Measurements from ENCODE around the gene CYFIP2. TPM values are rescaled to one million over a fixed set of nuclear protein-coding genes. Genes with fewer than 3 reads are reported as not detected.

CYFIP2 gene
- total and polyA plus RNA-seq, 2 of the 13 experiments (the other 11 are each of a cell fraction or from before 2014, with no cell fraction given): 22.6 to 30.3 TPM

GRCh38 chr5:157290981-157291711, 25.2 kb downstream of the CYFIP2 start:
- Histone ChIP-seq H3K79me2 (ENCODE audit: insufficient read depth, low read length) (no peaks in the 10 kb centered on the region), H3K4me1 (ENCODE audit: insufficient read depth, low read length) (peaks cover 67% of the 10 kb centered on the region), H3K4me2 (ENCODE audit: low read depth, low read length) (peak overlapping the region; percentile 54), H2AFZ (ENCODE audit: low read length) (no peak overlapping the region), H3K9me3 (ENCODE audit: low read length) (no peaks in the 10 kb centered on the region), H3K9ac (ENCODE audit: insufficient read depth, low read depth, low read length) (peak overlapping the region; percentile 31; the same call in 1 of the 2 replicates), H3K4me3 (replicated peaks in 1 of 3; ENCODE audit: insufficient read depth in 1 of 3, low read depth in 2 of 3, low read length in 3 of 3) (no peak overlapping the region; a peak in 1 of 6 replicates), H3K27ac (ENCODE audit: extremely low read length, insufficient read depth, low read length) (peak overlapping the region; percentile 73), H3K27me3 (ENCODE audit: control insufficient read depth in 1 of 2, insufficient read depth in 2 of 2, low read length in 2 of 2) (no peaks in the 10 kb centered on the region), H4K20me1 (ENCODE audit: insufficient read depth, low read length) (0 out of 2 replicates have a peak, but pooled peaks cover 6% of the 10 kb centered on the region), H3K36me3 (replicated peaks in 1 of 2; ENCODE audit: control insufficient read depth in 1 of 2, insufficient read depth in 2 of 2, low read length in 2 of 2) (peaks cover 8 to 14% of the 10 kb centered on the region in 2 experiments; a peak in 4 of 5 replicates)
- no TSS peak for BruUV-seq (replicated peaks)
- in situ Hi-C loops (cut with HindIII; ENCODE audit: extremely low pct_ligation_motif_present, low pct_unique_long_range_greater_than_20kb): no loop called here
- under 1% methylated on average over 10 of the region's 10 CpGs for WGBS (ENCODE audit: low lambda C conversion rate)
- peak; percentile 99 for DNase-seq (ENCODE audit: low spot score)
- ChIA-PET CTCF (ENCODE audit: low intra/inter-chr PET ratio, low total read pairs) (no interaction called here), POLR2A (no interaction called here)
- peak; percentile 96 for ATAC-seq
- intact Hi-C loops (cut with micrococcal nuclease; ENCODE audit: unreplicated experiment): loop anchor here (1.0 kb wide), 2 partner anchors 18 to 25 kb away; partner anchors contain the start of gene CYFIP2
- FAIRE-seq: peak; percentile 100
- peak; percentile 74; the same call in 1 of the 2 replicates for TF ChIP-seq ZNF317 (CRISPR knock-in tag; IDR thresholded peaks at IDR 0.05)
- TF ChIP-seq ZNF616 (CRISPR knock-in tag; IDR thresholded peaks at IDR 0.05; ENCODE audit: low read depth): peak; percentile 80; the same call in 1 of the 2 replicates
- peak; percentile 84 for TF ChIP-seq ZNF350 (CRISPR knock-in tag; IDR thresholded peaks at IDR 0.05; ENCODE audit: borderline replicate concordance, low read depth)
- peak; percentile 97 for TF ChIP-seq IKZF5 (CRISPR knock-in tag; IDR thresholded peaks at IDR 0.05)
- TF ChIP-seq AFF4 (CRISPR knock-in tag; IDR thresholded peaks at IDR 0.05): no peak
- TF ChIP-seq NCOR1 (IDR thresholded peaks at IDR 0.05; ENCODE audit: borderline replicate concordance, low read length): peak; percentile 89; the same call in 1 of the 2 replicates
- peak; percentile 81; the same call in 1 of the 2 replicates for TF ChIP-seq ZNF589 (CRISPR knock-in tag; conservative IDR thresholded peaks at IDR 0.05)
- TF ChIP-seq DRAP1 (CRISPR knock-in tag; IDR thresholded peaks at IDR 0.05): peak; percentile 70
- peak; percentile 77 for TF ChIP-seq THRA (CRISPR knock-in tag; IDR thresholded peaks at IDR 0.05; ENCODE audit: borderline replicate concordance)
- TF ChIP-seq ZNF841 (CRISPR knock-in tag; IDR thresholded peaks at IDR 0.05; ENCODE audit: borderline replicate concordance): peak; percentile 69; the same call in 1 of the 2 replicates
- peak; percentile 85 for TF ChIP-seq FOXP4 (CRISPR knock-in tag; IDR thresholded peaks at IDR 0.05)
- no peak for TF ChIP-seq NCOA5 (CRISPR knock-in tag; IDR thresholded peaks at IDR 0.05)
- TF ChIP-seq ZNF44 (CRISPR knock-in tag; IDR thresholded peaks at IDR 0.05): peak; percentile 68; the same call in 1 of the 2 replicates
- no peak for TF ChIP-seq CBX1 (IDR thresholded peaks at IDR 0.05; ENCODE audit: low read depth)
